SK-N-SH treated with all-trans-retinoic acid at 6 μM for 48 hours (cell line): ENCODE measurements around the gene ARL15.
"Not testable (repeated sequence)": the region's sequence is repeated elsewhere in the genome, so short reads cannot be mapped to it uniquely, and the experiment has no call there.

Experiments used
- ARNTL ChIP-seq: fragments of 450-650 bp; formaldehyde crosslinking; IDR thresholded peaks from 2 replicates; pipeline ENCODE4 v1.5.0; 2020; ENCODE audit warnings: low read depth, mild to moderate bottlenecking, moderate library complexity, borderline replicate concordance
- CSDC2 ChIP-seq: fragments of 250-450 bp; sonication (Bioruptor Pico); IDR thresholded peaks from 2 replicates; pipeline ENCODE4 v1.5.0; 2020; ENCODE audit warnings: mild to moderate bottlenecking, moderate library complexity
- GLIS3 ChIP-seq: fragments of 250-450 bp; sonication (Bioruptor Pico); IDR thresholded peaks from 2 replicates; pipeline ENCODE4 v1.5.0; 2020; ENCODE audit warnings: mild to moderate bottlenecking, moderate library complexity
- RARB ChIP-seq: fragments of 250-450 bp; sonication (Bioruptor Pico); IDR thresholded peaks from 2 replicates; pipeline ENCODE4 v1.8.0; 2021; ENCODE audit warnings: mild to moderate bottlenecking, moderate library complexity
- ZFP30 ChIP-seq: fragments of 450-650 bp; formaldehyde crosslinking; IDR thresholded peaks from 2 replicates; pipeline ENCODE4 v1.5.0; 2022; ENCODE audit warnings: mild to moderate bottlenecking, moderate library complexity
- ZNF70 ChIP-seq: fragments of 450-650 bp; formaldehyde crosslinking; IDR thresholded peaks from 2 replicates; pipeline ENCODE4 v1.5.0; 2020; ENCODE audit warnings: mild to moderate bottlenecking, moderate library complexity
- ZNF8 ChIP-seq: fragments of 450-650 bp; formaldehyde crosslinking; IDR thresholded peaks from 2 replicates; pipeline ENCODE4 v1.5.0; 2020; ENCODE audit warnings: mild to moderate bottlenecking, moderate library complexity
- TF ChIP-seq, protein P1 (sequence below): fragments of 250-450 bp; sonication (Bioruptor Pico); IDR thresholded peaks from 2 replicates; pipeline ENCODE4 v1.5.1; 2021; ENCODE audit warnings: mild to moderate bottlenecking, moderate library complexity
- TF ChIP-seq, protein P2 (sequence below): fragments of 250-450 bp; sonication (Bioruptor Pico); IDR thresholded peaks from 2 replicates; pipeline ENCODE4 v1.8.0; 2020; ENCODE audit warnings: mild to moderate bottlenecking, moderate library complexity, borderline replicate concordance
- TF ChIP-seq, protein P3 (sequence below): fragments of 250-450 bp; sonication (Bioruptor Pico); IDR thresholded peaks from 2 replicates; pipeline ENCODE4 v1.5.1; 2020; ENCODE audit warnings: low read depth, mild to moderate bottlenecking, moderate library complexity

DNA sequence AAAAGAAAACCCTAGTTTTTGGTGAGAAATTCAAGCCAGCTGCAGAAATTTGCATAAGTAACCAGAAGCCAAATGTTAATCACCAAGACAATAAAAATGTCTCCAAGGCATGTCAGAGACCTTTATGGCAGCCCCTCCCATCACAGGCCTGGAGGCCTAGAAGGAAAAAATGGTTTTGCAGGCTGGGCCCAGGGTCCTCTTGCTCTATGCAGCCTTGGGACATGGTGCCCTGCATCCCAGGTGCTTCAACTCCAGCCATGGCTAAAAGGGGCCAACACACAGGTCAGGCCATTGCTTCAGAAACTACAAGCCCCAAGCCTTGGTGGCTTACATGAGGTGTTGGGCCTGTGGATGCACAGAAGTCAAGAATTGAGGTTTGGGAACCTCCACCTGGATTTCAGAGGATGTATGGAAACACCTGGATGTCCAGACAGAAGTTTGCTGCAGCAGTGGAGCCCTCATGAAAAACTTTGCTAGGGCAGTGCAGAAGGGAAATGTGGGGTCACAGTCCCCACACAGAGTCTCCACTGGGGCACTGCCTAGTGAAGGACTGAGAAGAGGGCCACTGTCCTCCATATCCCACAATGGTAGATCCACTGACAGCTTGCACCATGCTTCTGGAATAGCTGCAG is 43.7 kb upstream of the ARL15 start:
- TF ChIP-seq, protein P1, sequence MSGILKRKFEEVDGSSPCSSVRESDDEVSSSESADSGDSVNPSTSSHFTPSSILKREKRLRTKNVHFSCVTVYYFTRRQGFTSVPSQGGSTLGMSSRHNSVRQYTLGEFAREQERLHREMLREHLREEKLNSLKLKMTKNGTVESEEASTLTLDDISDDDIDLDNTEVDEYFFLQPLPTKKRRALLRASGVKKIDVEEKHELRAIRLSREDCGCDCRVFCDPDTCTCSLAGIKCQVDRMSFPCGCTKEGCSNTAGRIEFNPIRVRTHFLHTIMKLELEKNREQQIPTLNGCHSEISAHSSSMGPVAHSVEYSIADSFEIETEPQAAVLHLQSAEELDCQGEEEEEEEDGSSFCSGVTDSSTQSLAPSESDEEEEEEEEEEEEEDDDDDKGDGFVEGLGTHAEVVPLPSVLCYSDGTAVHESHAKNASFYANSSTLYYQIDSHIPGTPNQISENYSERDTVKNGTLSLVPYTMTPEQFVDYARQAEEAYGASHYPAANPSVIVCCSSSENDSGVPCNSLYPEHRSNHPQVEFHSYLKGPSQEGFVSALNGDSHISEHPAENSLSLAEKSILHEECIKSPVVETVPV (CRISPR knock-in tag) = not testable (repeated sequence)
- TF ChIP-seq GLIS3 (CRISPR knock-in tag); ZNF70; CSDC2 (CRISPR knock-in tag); ARNTL (CRISPR knock-in tag); ZNF8 (CRISPR knock-in tag); RARB (CRISPR knock-in tag); ZFP30 (CRISPR knock-in tag): not testable (repeated sequence)
- TF ChIP-seq, protein P2, sequence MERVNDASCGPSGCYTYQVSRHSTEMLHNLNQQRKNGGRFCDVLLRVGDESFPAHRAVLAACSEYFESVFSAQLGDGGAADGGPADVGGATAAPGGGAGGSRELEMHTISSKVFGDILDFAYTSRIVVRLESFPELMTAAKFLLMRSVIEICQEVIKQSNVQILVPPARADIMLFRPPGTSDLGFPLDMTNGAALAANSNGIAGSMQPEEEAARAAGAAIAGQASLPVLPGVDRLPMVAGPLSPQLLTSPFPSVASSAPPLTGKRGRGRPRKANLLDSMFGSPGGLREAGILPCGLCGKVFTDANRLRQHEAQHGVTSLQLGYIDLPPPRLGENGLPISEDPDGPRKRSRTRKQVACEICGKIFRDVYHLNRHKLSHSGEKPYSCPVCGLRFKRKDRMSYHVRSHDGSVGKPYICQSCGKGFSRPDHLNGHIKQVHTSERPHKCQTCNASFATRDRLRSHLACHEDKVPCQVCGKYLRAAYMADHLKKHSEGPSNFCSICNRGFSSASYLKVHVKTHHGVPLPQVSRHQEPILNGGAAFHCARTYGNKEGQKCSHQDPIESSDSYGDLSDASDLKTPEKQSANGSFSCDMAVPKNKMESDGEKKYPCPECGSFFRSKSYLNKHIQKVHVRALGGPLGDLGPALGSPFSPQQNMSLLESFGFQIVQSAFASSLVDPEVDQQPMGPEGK (CRISPR knock-in tag) = not testable (repeated sequence)
- TF ChIP-seq, protein P3, sequence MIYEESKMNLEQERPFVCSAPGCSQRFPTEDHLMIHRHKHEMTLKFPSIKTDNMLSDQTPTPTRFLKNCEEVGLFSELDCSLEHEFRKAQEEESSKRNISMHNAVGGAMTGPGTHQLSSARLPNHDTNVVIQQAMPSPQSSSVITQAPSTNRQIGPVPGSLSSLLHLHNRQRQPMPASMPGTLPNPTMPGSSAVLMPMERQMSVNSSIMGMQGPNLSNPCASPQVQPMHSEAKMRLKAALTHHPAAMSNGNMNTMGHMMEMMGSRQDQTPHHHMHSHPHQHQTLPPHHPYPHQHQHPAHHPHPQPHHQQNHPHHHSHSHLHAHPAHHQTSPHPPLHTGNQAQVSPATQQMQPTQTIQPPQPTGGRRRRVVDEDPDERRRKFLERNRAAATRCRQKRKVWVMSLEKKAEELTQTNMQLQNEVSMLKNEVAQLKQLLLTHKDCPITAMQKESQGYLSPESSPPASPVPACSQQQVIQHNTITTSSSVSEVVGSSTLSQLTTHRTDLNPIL (CRISPR knock-in tag) = not testable (repeated sequence)
